ENCODE data around the gene SGTA. TPM values are rescaled to one million over a fixed set of nuclear protein-coding genes. Genes with fewer than 3 reads are reported as not detected.
A peak's percentile ranks its signal among the peaks of the same experiment; 100 is the strongest.

The SGTA gene
- total and polyA plus RNA-seq, 2 of the 13 experiments (the other 11 are each of a cell fraction or from before 2014, with no cell fraction given) = 43.9 to 47.4 TPM

- TF ChIP-seq CBX2 (IDR thresholded peaks at IDR 0.05; ENCODE audit: low read depth, low read length) = no peak
- TF ChIP-seq CBX2 (CRISPR knock-in tag; IDR thresholded peaks at IDR 0.05; ENCODE audit: low read depth) = no peak
- TF ChIP-seq CBX1 (IDR thresholded peaks at IDR 0.05; ENCODE audit: low read depth) = peak; percentile 86
- peak; percentile 80; the same call in 1 of the 2 replicates for TF ChIP-seq ZNF510 (CRISPR knock-in tag; IDR thresholded peaks at IDR 0.05; ENCODE audit: low read depth)
These were observed at the start of gene SGTA (continued) for GRCh38 chr19:2782936-2783780.

DNA sequence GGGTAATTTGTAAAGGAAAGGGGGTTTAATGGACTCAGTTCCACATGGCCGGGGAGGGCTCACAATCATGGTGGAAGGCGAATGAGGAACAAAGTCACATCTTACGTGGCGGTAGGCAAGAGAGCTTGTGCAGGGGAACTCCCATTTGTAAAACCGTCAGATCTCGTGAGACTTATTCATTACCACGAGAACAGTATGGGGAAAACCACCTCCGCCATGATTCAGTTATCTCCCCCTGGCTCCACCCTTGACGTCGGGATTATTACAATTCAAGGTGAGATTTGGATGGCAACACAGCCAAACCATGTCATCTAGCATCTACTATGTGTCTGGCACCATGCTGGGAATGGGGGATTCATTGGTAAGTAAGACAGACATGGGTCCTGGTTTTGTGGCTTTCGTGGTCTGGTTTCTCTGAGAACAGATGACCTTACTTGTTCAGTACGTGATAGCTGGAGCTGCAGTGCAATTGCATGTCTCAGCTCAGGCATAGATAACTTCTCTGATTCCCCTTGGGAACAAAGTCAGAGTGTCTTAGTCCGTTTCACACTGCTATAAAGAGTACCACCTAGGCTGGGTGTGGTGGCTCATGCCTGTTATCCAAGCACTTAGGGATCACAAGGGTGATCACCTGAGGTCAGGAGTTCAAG is 44.9 kb upstream of the SGTA start:
- Histone ChIP-seq H2AFZ (ENCODE audit: low read length) (no peak overlapping the region), H3K4me1 (ENCODE audit: insufficient read depth, low read length) (peaks cover 8% of the 10 kb centered on the region), H3K36me3 (replicated peaks in 1 of 2; ENCODE audit: control insufficient read depth in 1 of 2, insufficient read depth in 2 of 2, low read length in 2 of 2) (peaks cover 0 to 2% of the 10 kb centered on the region in 2 experiments; a peak in 1 of 5 replicates), H3K9ac (ENCODE audit: insufficient read depth, low read depth, low read length) (no peak overlapping the region), H3K9me3 (ENCODE audit: low read length) (peaks cover 4% of the 10 kb centered on the region; the same call in 1 of the 2 replicates), H3K79me2 (ENCODE audit: insufficient read depth, low read length) (no peaks in the 10 kb centered on the region), H3K27me3 (ENCODE audit: control insufficient read depth in 1 of 2, insufficient read depth in 2 of 2, low read length in 2 of 2) (no peaks in the 10 kb centered on the region), H4K20me1 (ENCODE audit: insufficient read depth, low read length) (no peaks in the 10 kb centered on the region), H3K4me2 (ENCODE audit: low read depth, low read length) (no peak overlapping the region), H3K4me3 (replicated peaks in 1 of 3; ENCODE audit: insufficient read depth in 1 of 3, low read depth in 2 of 3, low read length in 3 of 3) (no peak overlapping the region), H3K27ac (ENCODE audit: extremely low read length, insufficient read depth, low read length) (no peak overlapping the region)
- POLR2A ChIA-PET = interaction anchor here (1.5 kb wide), 1 partner anchor 10 kb away, joined by 4 read pairs; no protein-coding TSS in a partner anchor
- no peak for DNase-seq (ENCODE audit: low spot score)
- WGBS (ENCODE audit: low lambda C conversion rate) = 95% methylated on average over 12 of the region's 13 CpGs
- intact Hi-C loops (cut with micrococcal nuclease; ENCODE audit: unreplicated experiment) = no loop called here
- no TSS peak for BruUV-seq (replicated peaks)
- no peak for ATAC-seq
- FAIRE-seq = no peak
- in situ Hi-C loops (cut with HindIII; ENCODE audit: extremely low pct_ligation_motif_present, low pct_unique_long_range_greater_than_20kb) = no loop called here
- CTCF ChIA-PET (ENCODE audit: low intra/inter-chr PET ratio, low total read pairs) = no interaction called here
- TF ChIP-seq TCF7 (IDR thresholded peaks at IDR 0.05; ENCODE audit: low read depth) (no peak), KDM3A (CRISPR knock-in tag; IDR thresholded peaks at IDR 0.05; ENCODE audit: low read depth) (no peak), RARA (CRISPR knock-in tag; IDR thresholded peaks at IDR 0.05) (no peak), CENPX (CRISPR knock-in tag; IDR thresholded peaks at IDR 0.05) (no peak), ZNF569 (CRISPR knock-in tag; IDR thresholded peaks at IDR 0.05; ENCODE audit: borderline replicate concordance) (no peak), PHF8 (CRISPR knock-in tag; IDR thresholded peaks at IDR 0.05) (no peak), ZKSCAN8 (CRISPR knock-in tag; IDR thresholded peaks at IDR 0.05; ENCODE audit: borderline replicate concordance) (no peak), ZNF136 (CRISPR knock-in tag; IDR thresholded peaks at IDR 0.05; ENCODE audit: low read depth) (no peak)
- TF ChIP-seq, protein P1, sequence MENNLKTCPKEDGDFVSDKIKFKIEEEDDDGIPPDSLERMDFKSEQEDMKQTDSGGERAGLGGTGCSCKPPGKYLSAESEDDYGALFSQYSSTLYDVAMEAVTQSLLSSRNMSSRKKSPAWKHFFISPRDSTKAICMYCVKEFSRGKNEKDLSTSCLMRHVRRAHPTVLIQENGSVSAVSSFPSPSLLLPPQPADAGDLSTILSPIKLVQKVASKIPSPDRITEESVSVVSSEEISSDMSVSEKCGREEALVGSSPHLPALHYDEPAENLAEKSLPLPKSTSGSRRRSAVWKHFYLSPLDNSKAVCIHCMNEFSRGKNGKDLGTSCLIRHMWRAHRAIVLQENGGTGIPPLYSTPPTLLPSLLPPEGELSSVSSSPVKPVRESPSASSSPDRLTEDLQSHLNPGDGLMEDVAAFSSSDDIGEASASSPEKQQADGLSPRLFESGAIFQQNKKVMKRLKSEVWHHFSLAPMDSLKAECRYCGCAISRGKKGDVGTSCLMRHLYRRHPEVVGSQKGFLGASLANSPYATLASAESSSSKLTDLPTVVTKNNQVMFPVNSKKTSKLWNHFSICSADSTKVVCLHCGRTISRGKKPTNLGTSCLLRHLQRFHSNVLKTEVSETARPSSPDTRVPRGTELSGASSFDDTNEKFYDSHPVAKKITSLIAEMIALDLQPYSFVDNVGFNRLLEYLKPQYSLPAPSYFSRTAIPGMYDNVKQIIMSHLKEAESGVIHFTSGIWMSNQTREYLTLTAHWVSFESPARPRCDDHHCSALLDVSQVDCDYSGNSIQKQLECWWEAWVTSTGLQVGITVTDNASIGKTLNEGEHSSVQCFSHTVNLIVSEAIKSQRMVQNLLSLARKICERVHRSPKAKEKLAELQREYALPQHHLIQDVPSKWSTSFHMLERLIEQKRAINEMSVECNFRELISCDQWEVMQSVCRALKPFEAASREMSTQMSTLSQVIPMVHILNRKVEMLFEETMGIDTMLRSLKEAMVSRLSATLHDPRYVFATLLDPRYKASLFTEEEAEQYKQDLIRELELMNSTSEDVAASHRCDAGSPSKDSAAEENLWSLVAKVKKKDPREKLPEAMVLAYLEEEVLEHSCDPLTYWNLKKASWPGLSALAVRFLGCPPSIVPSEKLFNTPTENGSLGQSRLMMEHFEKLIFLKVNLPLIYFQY (CRISPR knock-in tag; IDR thresholded peaks at IDR 0.05; ENCODE audit: borderline replicate concordance) = no peak

All from HepG2 (cell line).